Measurements from ENCODE around the gene TANGO2.

Gene TANGO2

DNA sequence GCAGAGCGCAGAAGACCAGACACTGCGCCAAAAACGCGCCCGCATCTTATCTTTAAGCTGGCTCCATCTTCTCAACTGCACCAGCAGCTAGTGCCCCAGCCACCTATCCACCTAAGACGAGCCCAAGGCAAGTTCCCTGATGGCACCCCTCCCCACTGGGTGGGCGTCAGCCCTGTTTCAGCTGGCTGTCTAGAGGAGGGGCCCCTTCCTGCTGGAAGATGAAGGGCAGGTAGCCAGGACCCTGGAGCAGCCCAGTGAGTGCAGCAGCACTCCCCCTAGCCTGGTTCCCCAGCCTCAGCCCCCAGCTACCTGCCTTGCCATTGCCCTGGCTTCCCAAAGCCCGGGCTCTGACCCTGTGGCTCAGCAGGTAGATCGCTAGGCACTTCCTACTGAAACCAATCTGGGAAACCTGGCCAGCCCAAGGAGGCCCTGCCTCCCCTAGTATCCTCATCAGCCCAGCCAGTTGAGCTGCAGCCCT is 32.5 kb upstream of the TANGO2 start:
- TF ChIP-seq CTCF (IDR thresholded peaks at IDR 0.05; ENCODE audit: control insufficient read depth, insufficient read depth, low read depth, low read length, missing control alignments), result no peak
- no peak for DNase-seq (ENCODE audit: low read depth)
- H3K4me3 ChIP-seq (ENCODE audit: control insufficient read depth, low read depth, low read length), result no peak overlapping the region

GRCh38 chr22:19988965-19989724 is 31.8 kb upstream of the TANGO2 start:
- no peak for DNase-seq (ENCODE audit: low read depth)
- H3K4me3 ChIP-seq (ENCODE audit: control insufficient read depth, low read depth, low read length), result no peak overlapping the region
- TF ChIP-seq CTCF (IDR thresholded peaks at IDR 0.05; ENCODE audit: control insufficient read depth, insufficient read depth, low read depth, low read length, missing control alignments), result no peak

DNA sequence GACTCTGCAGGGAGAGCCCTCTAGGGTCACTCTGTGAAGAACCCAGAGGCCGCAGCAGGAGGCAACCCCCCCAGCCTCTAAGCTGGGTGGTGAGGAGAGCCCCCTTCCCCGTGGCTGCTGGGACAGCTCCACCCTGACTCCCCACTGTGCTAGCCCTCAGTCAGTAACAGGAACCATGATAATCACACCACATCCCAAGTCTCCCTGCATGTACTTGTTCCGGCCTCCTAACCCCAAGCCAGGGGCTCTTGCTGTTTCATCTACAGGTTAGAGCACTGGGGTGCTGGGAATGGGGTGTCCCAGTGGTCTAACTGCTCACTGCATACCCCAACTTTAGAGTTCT is 31.2 kb upstream of the TANGO2 start:
- DNase-seq (ENCODE audit: low read depth), result no peak
- no peak overlapping the region for H3K4me3 ChIP-seq (ENCODE audit: control insufficient read depth, low read depth, low read length)
- TF ChIP-seq CTCF (IDR thresholded peaks at IDR 0.05; ENCODE audit: control insufficient read depth, insufficient read depth, low read depth, low read length, missing control alignments), result no peak

DNA sequence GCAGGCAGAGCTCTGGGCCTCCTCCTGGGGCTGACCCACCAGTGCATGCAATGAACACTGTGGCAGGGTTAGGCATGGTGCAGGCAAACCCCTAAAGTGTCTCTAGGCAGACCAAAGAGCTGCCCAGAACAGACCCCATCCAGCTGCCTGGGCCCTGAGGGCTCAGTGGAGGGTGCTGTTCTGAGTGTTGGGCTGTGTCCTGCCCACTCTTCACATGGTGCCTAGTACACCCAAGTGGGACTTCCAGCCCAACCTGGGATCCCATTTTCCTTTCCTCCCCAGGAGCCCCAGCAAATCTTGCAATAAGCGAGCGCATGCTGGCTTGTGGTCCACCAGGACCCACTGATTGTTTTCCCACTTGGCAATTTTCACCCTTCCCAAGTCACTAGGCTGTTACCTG is 30.7 kb upstream of the TANGO2 start:
- TF ChIP-seq CTCF (IDR thresholded peaks at IDR 0.05; ENCODE audit: control insufficient read depth, insufficient read depth, low read depth, low read length, missing control alignments), result no peak
- DNase-seq (ENCODE audit: low read depth), result no peak
- no peak overlapping the region for H3K4me3 ChIP-seq (ENCODE audit: control insufficient read depth, low read depth, low read length)

DNA sequence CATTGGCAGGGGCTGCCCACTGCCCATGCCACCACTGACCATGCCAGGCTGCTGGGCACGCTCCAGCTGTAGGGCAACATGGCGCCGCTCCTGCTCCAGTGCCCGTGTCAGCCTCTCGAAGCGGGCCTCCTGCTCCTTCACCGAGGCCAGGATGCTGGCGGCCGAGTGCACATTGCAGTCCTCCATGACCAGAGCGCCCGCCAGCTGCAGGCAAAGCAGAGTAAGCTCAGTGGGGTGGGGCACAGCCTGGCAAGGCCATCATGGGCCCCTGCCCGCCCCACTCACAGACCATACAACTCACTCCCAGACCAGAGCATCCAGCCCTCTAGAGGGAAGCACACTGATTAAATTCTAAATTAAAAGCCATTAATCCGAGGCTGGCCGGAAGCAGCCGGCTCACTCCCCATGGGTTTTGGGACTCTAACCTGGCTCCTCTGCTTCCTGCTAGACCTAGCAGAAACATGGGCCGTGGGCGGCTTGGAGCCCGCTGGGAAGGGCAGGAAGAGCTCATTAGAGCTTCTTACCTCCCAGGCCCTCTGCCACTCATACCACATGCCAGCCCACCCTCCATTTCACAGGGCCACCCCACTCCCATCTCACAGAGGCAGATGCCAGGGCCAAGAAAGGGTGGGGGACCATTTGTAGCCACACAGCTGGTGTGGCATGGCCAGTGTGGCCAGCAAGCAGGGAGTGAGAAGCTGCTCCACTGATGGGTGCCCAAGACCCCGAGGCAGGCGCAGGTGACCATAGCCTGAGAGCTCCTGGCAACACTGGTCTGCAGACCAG is 30.1 kb upstream of the TANGO2 start:
- TF ChIP-seq CTCF (IDR thresholded peaks at IDR 0.05; ENCODE audit: control insufficient read depth, insufficient read depth, low read depth, low read length, missing control alignments), result no peak
- H3K4me3 ChIP-seq (ENCODE audit: control insufficient read depth, low read depth, low read length), result no peak overlapping the region
- no peak for DNase-seq (ENCODE audit: low read depth)

GRCh38 chr22:19991395-19991644 is 29.6 kb upstream of the TANGO2 start:
- DNase-seq (ENCODE audit: low read depth), result no peak
- no peak overlapping the region for H3K4me3 ChIP-seq (ENCODE audit: control insufficient read depth, low read depth, low read length)
- TF ChIP-seq CTCF (IDR thresholded peaks at IDR 0.05; ENCODE audit: control insufficient read depth, insufficient read depth, low read depth, low read length, missing control alignments), result no peak
